GM19025 (cell line): ENCODE results near the gene PMEL.

Source experiments
- ATAC-seq: cut with Tn5 transposase; IDR thresholded peaks from one replicate; pipeline ENCODE4 v1.9.1; 2021; ENCODE audit warnings: mild to moderate bottlenecking, low read depth, moderate library complexity; ENCODE audit not compliant: unreplicated experiment

Gene PMEL

DNA sequence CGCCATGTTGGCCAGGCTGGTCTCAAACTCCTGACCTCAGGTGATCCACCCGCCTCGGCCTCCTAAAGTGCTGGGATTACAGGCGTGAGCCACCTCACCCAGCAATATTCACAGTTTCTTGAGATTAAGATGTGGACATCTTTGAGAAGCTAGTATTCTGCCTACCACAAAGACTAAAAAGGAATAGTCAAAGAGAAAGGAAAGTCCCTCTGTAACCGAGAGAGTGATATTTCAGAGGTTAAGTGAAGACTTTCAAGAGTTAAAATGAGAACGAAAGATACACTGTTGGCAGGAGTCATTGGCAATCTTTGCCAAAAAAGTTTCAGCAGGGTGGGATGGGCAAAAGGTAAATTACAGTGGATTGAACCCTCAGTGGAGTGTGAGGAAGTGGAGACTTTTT lies 19.3 kb downstream of the PMEL start:
- ATAC-seq: no peak

DNA sequence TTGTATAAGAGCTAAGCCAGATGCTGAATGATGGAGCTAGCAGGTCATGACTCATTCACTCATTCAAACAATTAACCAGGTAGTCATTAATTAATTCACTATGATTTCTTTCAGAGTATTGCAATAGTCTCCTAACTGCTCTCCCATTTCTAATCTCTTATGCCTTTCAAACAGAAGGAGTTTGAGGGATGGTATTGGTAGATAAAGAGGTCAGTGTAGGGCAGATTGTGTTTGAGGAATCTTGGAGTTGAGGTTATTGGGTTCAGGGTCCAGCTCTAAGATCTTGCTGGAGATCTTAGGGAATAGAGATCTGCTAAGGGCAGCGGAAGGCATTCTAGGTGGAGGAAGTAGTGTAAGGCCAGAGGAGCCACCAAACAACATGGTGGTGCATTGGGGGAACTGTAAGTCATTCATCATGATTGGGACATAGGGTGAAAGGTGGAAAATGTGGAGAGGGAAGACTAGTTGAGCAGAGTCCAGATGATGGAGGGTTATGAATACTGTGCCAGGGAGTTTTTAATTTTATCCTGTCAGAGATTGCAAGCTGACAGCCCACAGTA lies 23.2 kb downstream of the PMEL start:
- ATAC-seq: no peak

DNA sequence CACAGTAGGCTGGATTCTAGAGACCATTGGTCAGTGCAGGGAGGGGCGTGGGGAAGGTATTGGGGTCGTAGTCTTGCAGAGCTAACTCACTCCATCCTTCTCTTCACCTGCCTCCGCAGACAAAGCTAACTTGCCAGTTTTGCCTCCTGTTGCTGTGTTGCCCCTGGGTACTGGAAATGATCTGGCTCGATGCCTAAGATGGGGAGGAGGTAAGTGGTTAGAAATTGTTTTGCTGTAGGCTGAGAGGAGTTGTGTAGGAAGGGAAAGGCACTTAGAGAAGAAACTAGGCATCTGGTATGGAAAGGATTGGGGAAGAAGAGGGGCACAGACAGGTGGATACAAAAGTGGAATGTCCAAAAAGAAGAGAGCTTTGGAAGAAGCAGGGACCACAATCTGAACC lies 23.8 kb downstream of the PMEL start:
- no peak for ATAC-seq

GRCh38 chr12:55940065-55940732 lies 25.6 kb downstream of the PMEL start:
- peak; percentile 98 for ATAC-seq

DNA sequence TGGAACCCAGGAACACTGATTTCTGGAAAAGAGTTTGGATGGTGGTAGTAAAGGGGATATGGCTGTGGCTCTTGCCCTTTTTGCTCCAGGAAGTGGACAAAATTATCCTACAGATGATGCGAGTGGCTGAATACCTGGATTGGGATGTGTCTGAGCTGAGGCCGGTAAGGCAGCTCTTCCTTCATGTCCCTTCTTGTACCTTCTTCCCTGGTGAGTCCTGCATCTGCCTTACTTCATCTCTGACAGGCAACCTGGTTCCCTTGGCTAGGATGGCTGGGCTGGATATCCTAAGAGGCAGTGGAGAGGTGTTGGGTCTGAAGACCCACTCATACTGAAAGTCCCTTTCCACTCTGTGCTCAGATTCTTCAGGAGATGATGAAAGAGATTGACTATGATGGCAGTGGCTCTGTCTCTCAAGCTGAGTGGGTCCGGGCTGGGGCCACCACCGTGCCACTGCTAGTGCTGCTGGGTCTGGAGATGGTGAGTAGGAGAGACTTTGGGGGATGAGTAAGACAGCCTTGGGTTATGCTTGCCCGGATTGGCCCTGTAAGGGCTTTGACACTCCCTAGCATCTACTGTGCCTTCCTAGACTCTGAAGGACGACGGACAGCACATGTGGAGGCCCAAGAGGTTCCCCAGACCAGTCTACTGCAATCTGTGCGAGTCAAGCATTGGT lies 26.9 kb downstream of the PMEL start:
- ATAC-seq: no peak

- no peak for ATAC-seq
These were observed 27.9 kb downstream of the PMEL start for GRCh38 chr12:55937981-55938380.

GRCh38 chr12:55935738-55936151 lies 30.1 kb downstream of the PMEL start:
- no peak for ATAC-seq

- no peak for ATAC-seq
These were observed 31.1 kb downstream of the PMEL start for GRCh38 chr12:55934773-55935172.

- ATAC-seq: no peak
These were observed 31.8 kb downstream of the PMEL start for GRCh38 chr12:55933799-55934742.

DNA sequence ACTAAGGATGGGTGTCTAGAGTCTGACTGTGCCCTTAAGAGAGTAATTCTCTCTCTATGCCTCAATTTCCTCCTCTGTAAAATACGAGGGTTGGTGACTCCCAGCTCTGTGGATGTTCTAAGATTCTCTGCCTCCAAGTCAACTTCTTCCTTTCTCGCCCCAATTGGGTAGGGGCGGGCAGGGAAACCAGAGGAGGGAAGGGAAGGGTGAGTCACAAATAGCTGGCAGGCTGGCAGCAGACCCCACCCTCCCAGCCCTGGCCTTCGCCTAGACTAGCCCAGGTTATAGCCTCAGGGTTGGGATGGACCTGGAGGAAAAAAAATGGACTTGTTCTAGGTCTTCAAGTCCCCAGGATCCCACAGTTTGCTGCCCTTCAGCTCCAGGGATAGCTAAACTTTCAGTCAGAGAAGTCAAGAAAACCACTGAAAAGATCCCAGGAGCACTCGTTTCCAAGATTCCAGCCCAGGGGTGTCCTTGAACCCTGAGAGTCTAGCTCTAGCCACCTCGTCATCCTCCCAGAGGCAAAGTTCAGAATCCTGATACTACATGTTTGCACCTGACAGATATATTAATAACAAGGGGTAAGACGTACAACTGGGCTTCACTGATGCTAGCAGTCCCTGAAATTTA lies 32.6 kb downstream of the PMEL start:
- ATAC-seq: no peak

GRCh38 chr12:55932551-55932910 lies 33.3 kb downstream of the PMEL start:
- no peak for ATAC-seq

GRCh38 chr12:55931780-55932550 lies 33.9 kb downstream of the PMEL start:
- no peak for ATAC-seq

- no peak for ATAC-seq
These were observed 34.5 kb downstream of the PMEL start for GRCh38 chr12:55931317-55931779.

DNA sequence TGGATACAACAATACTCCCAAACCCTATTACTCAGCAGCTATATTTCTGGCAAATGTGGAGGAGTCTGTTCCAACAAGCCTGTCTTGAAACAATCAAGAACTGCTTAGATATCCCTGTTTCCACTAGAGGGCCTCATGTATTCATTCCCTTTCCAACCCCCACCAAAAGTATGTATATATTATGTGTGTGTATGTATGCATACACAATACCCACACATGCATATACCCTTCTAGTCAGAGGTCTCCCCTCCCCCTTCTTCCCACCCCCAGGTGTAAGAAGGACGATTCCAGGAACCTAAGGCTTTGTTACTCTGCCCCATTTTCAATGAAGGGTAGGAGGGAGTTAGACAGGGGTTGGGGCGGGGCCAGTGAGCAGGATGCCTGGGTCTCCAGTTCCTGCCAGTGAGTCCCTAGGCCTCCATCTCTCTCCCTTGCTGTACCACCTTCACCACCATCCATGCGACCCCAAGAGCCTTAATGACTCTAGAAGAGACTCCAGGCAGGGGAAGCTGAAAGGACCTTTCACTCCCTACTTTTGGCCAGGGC lies 35.0 kb downstream of the PMEL start, which contains the start of gene DGKA:
Gene DGKA (plus strand): TSS at position 392 of the 546 bp plus-strand sequence. CDS start 5,342 bp downstream, outside the sequence.
- ATAC-seq: no peak

DNA sequence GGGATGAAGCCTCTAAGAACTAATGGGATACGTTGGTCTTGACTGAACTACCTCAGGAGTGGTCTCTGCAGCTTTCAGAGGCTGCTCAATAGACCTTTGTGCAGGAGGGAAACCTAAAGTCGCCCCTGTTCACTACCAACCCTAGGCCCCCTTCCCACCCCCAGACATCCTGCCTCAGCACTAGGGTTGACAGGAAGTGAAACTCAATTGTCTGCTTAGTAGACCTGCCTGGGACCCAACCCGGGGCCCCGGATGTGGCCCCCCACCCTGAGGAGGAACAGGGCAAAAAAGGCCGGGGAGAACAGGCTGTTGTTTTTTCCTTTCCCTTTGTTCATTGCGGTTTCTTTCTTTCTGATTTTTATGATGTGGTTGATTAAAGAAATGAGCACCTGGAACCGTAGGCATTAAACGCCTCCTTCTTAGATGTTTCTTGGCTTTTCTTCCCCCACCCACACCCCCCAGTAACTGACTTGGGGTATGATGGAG lies 36.5 kb downstream of the PMEL start:
- ATAC-seq: peak; percentile 22

DNA sequence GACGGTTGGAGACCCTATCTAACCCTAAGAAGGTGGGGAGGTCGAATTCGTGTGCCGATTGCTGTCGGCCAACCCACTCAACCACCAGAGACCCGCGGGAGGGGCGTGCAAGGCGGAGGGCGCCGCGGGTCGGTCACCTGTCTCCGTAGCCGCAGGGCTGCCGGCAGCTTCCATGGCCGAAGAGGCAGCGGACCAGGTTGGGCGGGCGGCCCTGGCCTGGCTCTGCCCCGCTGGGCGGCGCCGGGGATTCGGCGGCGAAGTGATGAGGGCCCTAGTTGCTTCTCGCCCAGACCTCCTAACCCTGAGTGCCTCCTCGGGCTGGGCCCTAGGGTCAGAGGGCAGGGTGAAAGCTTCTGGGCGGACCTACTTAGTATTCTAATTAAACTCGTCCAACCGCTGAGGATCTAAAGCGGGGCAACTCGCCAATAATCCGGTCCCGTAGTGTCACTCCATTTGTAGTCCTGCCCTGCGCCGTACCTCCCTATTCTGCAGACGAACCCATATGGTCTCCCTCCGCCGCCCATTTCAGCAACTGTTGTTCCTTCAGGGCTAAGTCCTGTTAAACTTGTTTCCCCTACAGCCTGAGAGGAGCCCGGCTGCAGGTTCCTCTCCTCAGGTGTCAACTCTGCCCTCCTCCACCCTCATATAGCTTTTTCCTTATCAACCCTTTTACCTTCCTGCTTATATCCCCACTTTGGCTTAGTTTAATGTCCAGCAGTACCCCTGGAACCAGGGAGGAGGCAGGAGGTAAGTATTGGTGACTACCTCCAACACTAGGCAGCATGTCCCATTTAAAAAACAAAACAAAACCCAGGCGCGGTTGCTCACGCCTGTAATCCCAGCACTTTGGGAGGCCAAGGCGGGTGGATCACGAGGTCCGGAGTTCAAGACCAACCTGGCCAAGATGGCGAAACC lies 38.0 kb downstream of the PMEL start, which contains the start of gene PYM1:
Gene PYM1 (minus strand): TSS at position 307 of the 915 bp plus-strand sequence. CDS start 133 bp downstream, at position 174.
- peak; percentile 38 for ATAC-seq

- ATAC-seq: peak; percentile 35
These were observed 38.9 kb downstream of the PMEL start for GRCh38 chr12:55926738-55927587.
